ENCODE measurements around the gene IFNL2. TPM values are rescaled to one million over a fixed set of nuclear protein-coding genes. Genes with fewer than 3 reads are reported as not detected.

IFNL2 gene
- total RNA-seq, 2 donors from 2014 or later, result not detected

- DNase-seq (no peak), ATAC-seq (no peak)
- Histone ChIP-seq H3K27ac (no peak overlapping the region), H3K4me3 (no peak overlapping the region), H3K9me3 (no peaks in the 10 kb centered on the region), H3K27me3 (no peaks in the 10 kb centered on the region), H3K4me1 (peaks cover 8% of the 10 kb centered on the region), H3K36me3 (replicated peaks in 1 of 2; ENCODE audit: insufficient read depth in 1 of 2, low read depth in 2 of 2) (no peaks in the 10 kb centered on the region)
- WGBS, 2 donors, result 47 to 50% methylated on average over 6 of the region's 6 CpGs
- TF ChIP-seq CTCF (IDR thresholded peaks at IDR 0.05) (no peak), POLR2A (IDR thresholded peaks at IDR 0.05) (no peak)
- intact Hi-C loops (cut with DNase I), result no loop called here
Measured at GRCh38 chr19:39304701-39305571, 36.7 kb downstream of the IFNL2 start.

GRCh38 chr19:39306075-39306474 is 37.9 kb downstream of the IFNL2 start:
- peaks cover 8% of the 10 kb centered on the region for H3K4me1 ChIP-seq
- ATAC-seq (no peak), DNase-seq (no peak)
- TF ChIP-seq POLR2A (IDR thresholded peaks at IDR 0.05) (no peak), CTCF (IDR thresholded peaks at IDR 0.05) (no peak)
- H3K27me3 ChIP-seq, result no peaks in the 10 kb centered on the region
- intact Hi-C loops (cut with DNase I), result no loop called here
- no peaks in the 10 kb centered on the region for H3K36me3 ChIP-seq (replicated peaks in 1 of 2; ENCODE audit: insufficient read depth in 1 of 2, low read depth in 2 of 2)
- H3K27ac ChIP-seq, result no peak overlapping the region
- no peaks in the 10 kb centered on the region for H3K9me3 ChIP-seq
- no peak overlapping the region for H3K4me3 ChIP-seq

DNA sequence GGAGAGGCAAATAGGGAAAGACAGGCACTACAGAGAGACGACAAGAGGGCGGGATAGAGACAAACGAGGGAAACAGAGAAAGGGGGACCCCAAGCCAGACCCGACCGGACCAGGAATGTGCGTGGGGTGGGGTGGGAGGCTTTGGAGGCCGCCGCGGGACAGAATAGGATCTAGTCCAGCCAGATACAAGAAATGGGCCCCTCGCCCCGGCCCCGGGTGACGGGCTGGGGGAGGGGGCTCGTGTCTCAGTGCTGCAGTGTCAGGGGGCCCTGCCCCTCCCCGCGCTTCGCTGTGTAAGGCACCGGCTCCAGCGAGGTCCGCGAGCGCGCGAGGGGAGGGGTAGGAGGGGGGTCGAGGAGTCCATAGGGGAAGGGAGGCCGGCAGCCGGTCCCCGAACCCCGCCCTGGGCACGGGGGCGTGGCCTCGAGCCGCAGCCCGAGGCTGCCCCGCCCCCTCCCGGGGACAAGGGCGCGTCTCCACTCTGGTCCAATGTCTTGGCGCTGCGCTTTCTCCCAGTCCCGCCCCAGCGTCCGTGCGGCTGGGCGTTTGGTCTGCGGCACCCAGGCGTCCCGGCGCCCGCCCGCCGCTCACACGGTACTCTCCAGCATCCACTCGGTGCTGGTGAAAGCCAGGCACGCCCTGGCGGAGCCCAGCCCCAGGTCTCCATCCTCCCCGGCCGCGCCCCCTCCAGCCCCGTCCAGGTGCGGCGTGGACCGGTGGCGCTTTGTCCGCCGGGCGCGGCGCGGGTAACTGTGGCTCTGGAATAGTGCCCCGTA is 39.0 kb downstream of the IFNL2 start:
- ATAC-seq (peak; percentile 21), DNase-seq (no peak)
- H3K27ac ChIP-seq, result no peak overlapping the region
- peaks cover 8% of the 10 kb centered on the region for H3K4me1 ChIP-seq
- no peak overlapping the region for H3K4me3 ChIP-seq
- H3K27me3 ChIP-seq, result no peaks in the 10 kb centered on the region
- TF ChIP-seq CTCF (IDR thresholded peaks at IDR 0.05), result no peak
- TF ChIP-seq POLR2A (IDR thresholded peaks at IDR 0.05), result no peak
- intact Hi-C loops (cut with DNase I), result no loop called here
- H3K36me3 ChIP-seq (replicated peaks in 1 of 2; ENCODE audit: insufficient read depth in 1 of 2, low read depth in 2 of 2), result no peaks in the 10 kb centered on the region
- 62 to 67% methylated on average over 17 to 45 of the region's 71 CpGs for WGBS, 2 donors
- no peaks in the 10 kb centered on the region for H3K9me3 ChIP-seq

GRCh38 chr19:39307822-39308530 is 39.8 kb downstream of the IFNL2 start:
- Histone ChIP-seq H3K9me3 (no peaks in the 10 kb centered on the region), H3K4me1 (peaks cover 8% of the 10 kb centered on the region), H3K4me3 (no peak overlapping the region), H3K27me3 (no peaks in the 10 kb centered on the region), H3K27ac (no peak overlapping the region), H3K36me3 (replicated peaks in 1 of 2; ENCODE audit: insufficient read depth in 1 of 2, low read depth in 2 of 2) (no peaks in the 10 kb centered on the region)
- intact Hi-C loops (cut with DNase I), result no loop called here
- DNase-seq (no peak), ATAC-seq (no peak)
- WGBS, 2 donors, result 57% methylated on average over 63 of the region's 82 CpGs; no CpG with 5 or more reads in 1 of the 2 donors
- TF ChIP-seq POLR2A (IDR thresholded peaks at IDR 0.05) (no peak), CTCF (IDR thresholded peaks at IDR 0.05) (no peak)
